K562 (cell line): Measurements from ENCODE around the gene VIPR2.

Experiments
- CTCF ChIP-seq, 3 experiments: IDR thresholded peaks in 2 of 3; conservative IDR thresholded peaks in 1 of 3; 2 replicates each; pipeline ENCODE4 v1.5.1; 2011 to 2012; ENCODE audit warnings: low read length in 3 of 3, mild to moderate bottlenecking in 3 of 3, control low read depth in 2 of 3, improper control_type of control experiment in 1 of 3, inconsistent platforms in 1 of 3, low read depth in 1 of 3, mixed read lengths in 1 of 3, moderate library complexity in 1 of 3; ENCODE audit not compliant: insufficient read depth in 2 of 3
- ETS1 ChIP-seq: conservative IDR thresholded peaks from 2 replicates; pipeline ENCODE4 v1.6.1; 2011; ENCODE audit warnings: low read depth, mild to moderate bottlenecking, low read length; ENCODE audit not compliant: control insufficient read depth
- FOXM1 ChIP-seq, 2 experiments: fragments of 450-650 bp in 1 of 2; sonication (generic) in 1 of 2; formaldehyde crosslinking in 1 of 2; IDR thresholded peaks; 2 replicates each; pipeline versions ENCODE4 v1.6.1 to v1.9.0; 2017 to 2022; ENCODE audit warnings: low read depth in 2 of 2, mild to moderate bottlenecking in 2 of 2, missing genetic modification reagents in 1 of 2, moderate library complexity in 1 of 2
- MAFF ChIP-seq: IDR thresholded peaks from 2 replicates; pipeline ENCODE4 v1.6.1; 2012; ENCODE audit warnings: low read length, improper control_type of control experiment
- MEF2A ChIP-seq: IDR thresholded peaks from 2 replicates; pipeline ENCODE4 v1.6.1; 2011; ENCODE audit warnings: low read depth, mild to moderate bottlenecking, low read length, moderate library complexity; ENCODE audit not compliant: control insufficient read depth
- OTX1 ChIP-seq: fragments of 450-650 bp; formaldehyde crosslinking; IDR thresholded peaks from 2 replicates; pipeline ENCODE4 v1.4.0; 2022; ENCODE audit warnings: mild to moderate bottlenecking
- RAD21 ChIP-seq, 2 experiments: fragments of 250-450 bp in 1 of 2; fragments of 450-650 bp in 1 of 2; sonication (Bioruptor Pico) in 1 of 2; formaldehyde crosslinking in 1 of 2; IDR thresholded peaks in 1 of 2; conservative IDR thresholded peaks in 1 of 2; 2 replicates each; pipeline versions ENCODE4 v1.4.0 to v1.8.0; 2020 to 2022; ENCODE audit warnings: mild to moderate bottlenecking in 2 of 2, moderate library complexity in 1 of 2
- RNF2 ChIP-seq: sonication (generic); IDR thresholded peaks from 2 replicates; pipeline ENCODE4 v1.6.1; 2016
- SREBF1 ChIP-seq: fragments of 150-350 bp; IDR thresholded peaks from 2 replicates; pipeline ENCODE4 v1.6.1; 2014; ENCODE audit warnings: antibody characterized with exemption, low read depth, low read length, borderline replicate concordance
- TEAD2 ChIP-seq: fragments of 450-650 bp; IDR thresholded peaks from 2 replicates; pipeline ENCODE4 v1.6.1; 2016; ENCODE audit warnings: missing genetic modification characterization, control low read depth, missing compliant biosample characterization
- ZBTB8A ChIP-seq: fragments of 450-650 bp; IDR thresholded peaks from 2 replicates; pipeline ENCODE4 v1.6.1; 2018; ENCODE audit warnings: mild to moderate bottlenecking, moderate library complexity; ENCODE audit not compliant: partially characterized antibody
- ZFP91 ChIP-seq: sonication (generic); formaldehyde crosslinking; IDR thresholded peaks from 2 replicates; pipeline ENCODE4 v1.8.0; 2022; ENCODE audit warnings: mild to moderate bottlenecking, missing genetic modification reagents

GRCh38 chr7:159078193-159078910 lies 66.3 kb downstream of the VIPR2 start:
- no peak for TF ChIP-seq RNF2
- no peak for TF ChIP-seq SREBF1
- no peak for TF ChIP-seq ZFP91 (CRISPR knock-in tag)
- TF ChIP-seq ZBTB8A, result no peak
- TF ChIP-seq TEAD2 (tag), result no peak
- no peak for TF ChIP-seq MAFF
- no peak for TF ChIP-seq OTX1 (CRISPR knock-in tag)
- TF ChIP-seq RAD21 (CRISPR knock-in tag; conservative IDR thresholded peaks at IDR 0.05 in 1 of 2, IDR thresholded peaks at IDR 0.05 in 1 of 2), result no peak
- TF ChIP-seq FOXM1 (IDR thresholded peaks at IDR 0.05; ENCODE audit: low read depth), result no peak
- no peak for TF ChIP-seq FOXM1 (CRISPR knock-in tag; IDR thresholded peaks at IDR 0.05; ENCODE audit: low read depth)
- TF ChIP-seq CTCF (IDR thresholded peaks at IDR 0.05 in 2 of 3, conservative IDR thresholded peaks at IDR 0.05 in 1 of 3; ENCODE audit: insufficient read depth in 2 of 3, low read depth in 1 of 3, low read length in 3 of 3), result no peak
- no peak for TF ChIP-seq ETS1
- no peak for TF ChIP-seq MEF2A
